CD14-positive monocyte (primary cell): ENCODE results near the gene NDUFB11. TPM values are rescaled to one million over a fixed set of nuclear protein-coding genes. Genes with fewer than 3 reads are reported as not detected.

Source experiments
- DNase-seq, 3 donors: peaks; one replicate each; pipeline ENCODE4 v3.0.0-alpha.2; 2011 to 2022
- H2AFZ ChIP-seq: 2 replicates; pipeline ENCODE4 v1.6.0; 2012; ENCODE audit warnings: mild to moderate bottlenecking, low read depth, low read length, inconsistent platforms; ENCODE audit not compliant: insufficient read depth, poor library complexity, severe bottlenecking
- H3K27ac ChIP-seq, 2 donors: 1 replicate in 1 of 2; 2 replicates in 1 of 2; pipeline ENCODE4 v1.5.1; 2012 to 2013; ENCODE audit warnings: low read length in 2 of 2, control low read depth in 1 of 2, inconsistent platforms in 1 of 2, low read depth in 1 of 2, mild to moderate bottlenecking in 1 of 2
- H3K27me3 ChIP-seq, 2 donors: one replicate each; pipeline versions ENCODE4 v1.6.0 to v1.6.1; 2011 to 2013; ENCODE audit warnings: low read length in 2 of 2; ENCODE audit not compliant: control insufficient read depth in 2 of 2, insufficient read depth in 2 of 2
- H3K36me3 ChIP-seq, 2 donors: replicated peaks in 1 of 2; 1 replicate in 1 of 2; 2 replicates in 1 of 2; pipeline versions ENCODE4 v1.5.1 to v1.6.1; 2012 to 2013; ENCODE audit warnings: low read length in 2 of 2, control low read depth in 1 of 2, inconsistent platforms in 1 of 2, mild to moderate bottlenecking in 1 of 2; ENCODE audit not compliant: insufficient read depth in 2 of 2, control insufficient read depth in 1 of 2
- H3K4me1 ChIP-seq, 2 donors: 1 replicate in 1 of 2; 2 replicates in 1 of 2; pipeline versions ENCODE4 v1.5.1 to v1.6.1; 2012 to 2013; ENCODE audit warnings: low read length in 2 of 2, control low read depth in 1 of 2, inconsistent platforms in 1 of 2, mild to moderate bottlenecking in 1 of 2, moderate library complexity in 1 of 2; ENCODE audit not compliant: insufficient read depth in 2 of 2, control insufficient read depth in 1 of 2
- H3K4me2 ChIP-seq: replicated peaks from 2 replicates; pipeline ENCODE3; 2012; ENCODE audit warnings: low read length, moderate library complexity, mild to moderate bottlenecking; ENCODE audit not compliant: poor library complexity, severe bottlenecking; ENCODE audit errors: extremely low read depth
- H3K4me3 ChIP-seq, 3 experiments: fragments of 200-600 bp in 1 of 3; sonication (generic) in 1 of 3; replicated peaks in 1 of 3; 1 replicate in 2 of 3; 2 replicates in 1 of 3; pipeline ENCODE4 v1.5.1; 2011 to 2013; ENCODE audit warnings: low read length in 3 of 3, mild to moderate bottlenecking in 3 of 3, control low read depth in 2 of 3, low read depth in 2 of 3, inconsistent platforms in 1 of 3, moderate library complexity in 1 of 3
- H3K79me2 ChIP-seq: 2 replicates; pipeline ENCODE4 v1.6.0; 2012; ENCODE audit warnings: mild to moderate bottlenecking, control low read depth, inconsistent platforms, low read length, moderate library complexity; ENCODE audit not compliant: insufficient read depth
- H3K9ac ChIP-seq: 2 replicates; pipeline ENCODE4 v1.6.0; 2017; ENCODE audit warnings: low read length, mild to moderate bottlenecking; ENCODE audit not compliant: insufficient read depth, poor library complexity, severe bottlenecking
- H3K9me3 ChIP-seq, 2 donors: replicated peaks in 1 of 2; 1 replicate in 1 of 2; 2 replicates in 1 of 2; pipeline versions ENCODE4 v1.5.1 to v1.6.1; 2012 to 2013; ENCODE audit warnings: low read length in 2 of 2, control low read depth in 1 of 2; ENCODE audit not compliant: control insufficient read depth in 1 of 2, insufficient read depth in 1 of 2
- H4K20me1 ChIP-seq: 2 replicates; pipeline ENCODE4 v1.6.0; 2012; ENCODE audit warnings: mild to moderate bottlenecking, low read length, control low read depth, moderate library complexity; ENCODE audit not compliant: insufficient read depth
- H3K27ac Mint-ChIP-seq, 7 donors: one replicate each; pipeline ENCODE4 v1.8.0; 2020; ENCODE audit warnings: mild to moderate bottlenecking in 7 of 7, mixed read lengths in 7 of 7, moderate library complexity in 6 of 7, inconsistent platforms in 2 of 7
- H3K27me3 Mint-ChIP-seq, 3 donors: one replicate each; pipeline ENCODE4 v1.8.0; 2021 to 2022; ENCODE audit warnings: low read depth in 3 of 3, mild to moderate bottlenecking in 3 of 3, mixed read lengths in 3 of 3, moderate library complexity in 3 of 3, inconsistent platforms in 1 of 3
- H3K36me3 Mint-ChIP-seq, 2 donors: one replicate each; pipeline ENCODE4 v1.8.0; 2020; ENCODE audit warnings: mixed read lengths in 2 of 2, inconsistent platforms in 1 of 2, mild to moderate bottlenecking in 1 of 2
- H3K4me1 Mint-ChIP-seq: one replicate; pipeline ENCODE4 v1.8.0; 2020; ENCODE audit warnings: mild to moderate bottlenecking, mixed read lengths
- H3K4me3 Mint-ChIP-seq, 2 donors: one replicate each; pipeline ENCODE4 v1.8.0; 2020; ENCODE audit warnings: mild to moderate bottlenecking in 2 of 2, mixed read lengths in 2 of 2, moderate library complexity in 1 of 2
- H3K9me3 Mint-ChIP-seq, 7 donors: one replicate each; pipeline ENCODE4 v1.8.0; 2020 to 2022; ENCODE audit warnings: mixed read lengths in 7 of 7, mild to moderate bottlenecking in 6 of 7, moderate library complexity in 6 of 7, inconsistent platforms in 2 of 7
- WGBS: methylation state at CpG from one replicate; pipeline ENCODE4 v1.1.5; 2013; ENCODE audit warnings: missing lambda C conversion rate; ENCODE audit not compliant: insufficient coverage; 5-methylcytosine and 5-hydroxymethylcytosine counted together
- intact Hi-C, 2 donors: fragments of 100-400 bp; cut with micrococcal nuclease; formaldehyde crosslinking; loops; one replicate each; pipeline versions ENCODE4 v1.15.0 to v1.15.1; 2023
- polyA plus RNA-seq, 3 donors: library from polyadenylated mRNA; depleted of rRNA in 1 of 3; unstranded in 2 of 3; stranded (reverse) in 1 of 3; fragments of 300-500 nt in 2 of 3; fragments of >200 nt in 1 of 3; fragmentation: Illumina TruSeq in 2 of 3; gene quantifications; 1 replicate in 2 of 3; 2 replicates in 1 of 3; pipeline ENCODE4 v1.2.3, GENCODE V29; 2012 to 2021
- TF ChIP-seq, protein P1 (sequence below): fragments of 200-600 bp; IDR thresholded peaks from one replicate; pipeline ENCODE4 v1.8.0; 2022; ENCODE audit warnings: antibody characterized with exemption, mild to moderate bottlenecking

Gene NDUFB11
- polyA plus RNA-seq, 3 donors: 35.2 to 139 (median 104) TPM

DNA sequence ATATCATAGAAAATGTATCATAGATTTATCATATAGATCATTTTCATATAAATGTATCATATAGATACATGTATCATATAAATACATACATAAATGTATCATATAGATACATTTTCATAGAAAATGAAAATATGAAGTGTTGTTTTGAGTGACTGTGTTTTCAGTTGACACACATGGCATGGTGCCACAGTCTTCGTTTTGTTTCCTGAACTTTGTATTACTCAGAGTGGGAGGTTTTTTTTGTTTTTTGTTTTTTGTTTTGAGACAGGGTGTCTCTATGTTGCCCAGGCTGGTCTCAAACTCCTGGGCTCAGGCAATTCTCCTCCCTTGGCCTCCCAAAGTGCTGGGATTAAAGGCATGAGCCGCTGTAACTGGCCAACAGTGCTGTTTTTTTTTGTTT, 4.4 kb upstream of the NDUFB11 start:
- intact Hi-C loops: no loop called here
- no peak overlapping the region for H3K4me3 Mint-ChIP-seq
- TF ChIP-seq, protein P1, sequence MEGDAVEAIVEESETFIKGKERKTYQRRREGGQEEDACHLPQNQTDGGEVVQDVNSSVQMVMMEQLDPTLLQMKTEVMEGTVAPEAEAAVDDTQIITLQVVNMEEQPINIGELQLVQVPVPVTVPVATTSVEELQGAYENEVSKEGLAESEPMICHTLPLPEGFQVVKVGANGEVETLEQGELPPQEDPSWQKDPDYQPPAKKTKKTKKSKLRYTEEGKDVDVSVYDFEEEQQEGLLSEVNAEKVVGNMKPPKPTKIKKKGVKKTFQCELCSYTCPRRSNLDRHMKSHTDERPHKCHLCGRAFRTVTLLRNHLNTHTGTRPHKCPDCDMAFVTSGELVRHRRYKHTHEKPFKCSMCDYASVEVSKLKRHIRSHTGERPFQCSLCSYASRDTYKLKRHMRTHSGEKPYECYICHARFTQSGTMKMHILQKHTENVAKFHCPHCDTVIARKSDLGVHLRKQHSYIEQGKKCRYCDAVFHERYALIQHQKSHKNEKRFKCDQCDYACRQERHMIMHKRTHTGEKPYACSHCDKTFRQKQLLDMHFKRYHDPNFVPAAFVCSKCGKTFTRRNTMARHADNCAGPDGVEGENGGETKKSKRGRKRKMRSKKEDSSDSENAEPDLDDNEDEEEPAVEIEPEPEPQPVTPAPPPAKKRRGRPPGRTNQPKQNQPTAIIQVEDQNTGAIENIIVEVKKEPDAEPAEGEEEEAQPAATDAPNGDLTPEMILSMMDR: no peak
- no peak for DNase-seq
- peaks cover 5 to 33% of the 10 kb centered on the region in 2 donors for H3K36me3 ChIP-seq
- no peaks in the 10 kb centered on the region for H3K9me3 ChIP-seq
- whole genome bisulfite sequencing: no CpG with 5 or more reads among the region's 2 CpGs
- H3K36me3 Mint-ChIP-seq: peaks cover 2 to 26% of the 10 kb centered on the region in 2 donors
- H3K9me3 Mint-ChIP-seq: peaks cover 0 to 25% (median 15%) of the 10 kb centered on the region in 7 donors
- no peak overlapping the region for H3K27ac Mint-ChIP-seq
- peaks cover 0 to 17% (median 0%) of the 10 kb centered on the region in 3 donors for H3K27me3 Mint-ChIP-seq
- no peaks in the 10 kb centered on the region for H3K27me3 ChIP-seq
- peaks cover 45% of the 10 kb centered on the region for H4K20me1 ChIP-seq
- H3K79me2 ChIP-seq: peaks cover 86% of the 10 kb centered on the region
- H3K4me3 ChIP-seq: no peak overlapping the region
- no peak overlapping the region for H3K4me2 ChIP-seq
- peaks cover 16 to 21% of the 10 kb centered on the region in 2 donors for H3K4me1 ChIP-seq
- H2AFZ ChIP-seq: no peak overlapping the region
- H3K4me1 Mint-ChIP-seq: peaks cover 19% of the 10 kb centered on the region
- H3K27ac ChIP-seq: no peak overlapping the region
- no peak overlapping the region for H3K9ac ChIP-seq

DNA sequence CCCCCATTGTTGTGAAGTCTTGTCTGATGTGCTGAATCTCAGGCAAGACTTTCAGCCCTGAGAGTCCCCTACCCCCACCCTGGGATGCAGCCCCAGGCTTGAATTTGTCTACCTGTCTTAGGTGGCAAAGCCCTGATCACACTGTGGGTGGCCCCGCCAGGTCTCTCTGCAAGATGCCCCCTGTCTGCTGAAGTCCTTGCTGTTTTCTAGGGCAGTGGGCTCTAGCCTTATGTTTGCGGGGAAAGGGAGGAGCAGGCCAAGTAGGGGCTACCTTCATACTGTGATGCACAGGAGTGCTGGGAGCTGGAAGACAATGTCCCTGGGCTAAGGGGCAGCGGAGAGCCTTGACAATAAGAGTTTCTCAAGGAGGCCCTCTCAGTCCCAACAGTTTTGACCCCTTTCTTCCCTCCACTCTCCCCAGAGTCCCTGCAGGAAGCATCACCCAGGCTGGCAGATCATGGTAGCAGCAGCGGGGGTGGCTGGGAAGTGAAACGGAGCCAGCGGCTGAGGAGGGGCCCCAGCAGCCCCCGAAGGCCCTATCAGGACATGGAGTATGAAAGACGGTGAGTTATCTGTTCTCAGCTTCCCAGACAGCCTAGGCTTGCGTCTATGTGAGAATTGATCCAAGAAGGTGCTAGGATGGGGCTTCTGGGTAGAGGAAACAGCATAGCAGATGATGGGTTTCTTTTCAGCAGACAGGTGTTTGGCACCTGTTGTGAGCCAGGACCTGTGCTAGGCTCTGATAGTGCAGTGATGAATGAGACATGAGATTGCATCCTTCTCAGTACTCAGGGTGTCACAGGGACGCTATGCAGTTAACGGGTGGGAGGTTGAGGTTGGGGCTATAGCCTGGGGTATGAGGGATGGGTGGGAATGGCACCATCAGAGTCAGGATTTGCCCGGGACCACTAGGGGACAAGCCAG, 2.7 kb upstream of the NDUFB11 start:
- H3K27ac ChIP-seq: peak overlapping the region in 1 of 2 donors; percentile 20
- H3K4me3 ChIP-seq: peak overlapping the region in 1 of 3 experiments; percentile 82
- H3K27ac Mint-ChIP-seq: peak overlapping the region in 3 of 7 donors; percentile 46 to 98 (median 50)
- peaks cover 0 to 23% (median 0%) of the 10 kb centered on the region in 3 donors for H3K27me3 Mint-ChIP-seq
- H3K9me3 ChIP-seq: no peaks in the 10 kb centered on the region
- DNase-seq: no peak
- H3K36me3 ChIP-seq: peaks cover 6 to 25% of the 10 kb centered on the region in 2 donors
- H3K36me3 Mint-ChIP-seq: peaks cover 5 to 23% of the 10 kb centered on the region in 2 donors
- peaks cover 23 to 27% of the 10 kb centered on the region in 2 donors for H3K4me1 ChIP-seq
- peaks cover 0 to 27% (median 15%) of the 10 kb centered on the region in 7 donors for H3K9me3 Mint-ChIP-seq
- no peak overlapping the region for H2AFZ ChIP-seq
- H3K4me3 Mint-ChIP-seq: peak overlapping the region in 1 of 2 donors; percentile 39
- H3K27me3 ChIP-seq: no peaks in the 10 kb centered on the region
- WGBS: 96% methylated on average over 4 of the region's 12 CpGs
- intact Hi-C loops: no loop called here
- H3K9ac ChIP-seq: no peak overlapping the region
- H3K4me2 ChIP-seq: peak overlapping the region; percentile 77
- TF ChIP-seq, protein P1: no peak
- H4K20me1 ChIP-seq: peaks cover 31% of the 10 kb centered on the region
- H3K79me2 ChIP-seq: peaks cover 86% of the 10 kb centered on the region
- H3K4me1 Mint-ChIP-seq: peaks cover 28% of the 10 kb centered on the region
